ENCODE measurements around the gene FMNL2. TPM values are rescaled to one million over a fixed set of nuclear protein-coding genes. Genes with fewer than 3 reads are reported as not detected.

The FMNL2 gene
- total RNA-seq, 1 donor from 2014 or later: 6.4 TPM

GRCh38 chr2:152395103-152395502 is 60.1 kb downstream of the FMNL2 start:
- ATAC-seq (peak; percentile 50), DNase-seq (no peak)
- intact Hi-C loops (cut with micrococcal nuclease): no loop called here

GRCh38 chr2:152395572-152395971 is 60.6 kb downstream of the FMNL2 start:
- no peak for DNase-seq
- peak; percentile 28 for ATAC-seq
- intact Hi-C loops (cut with micrococcal nuclease): no loop called here

- ATAC-seq: peak; percentile 45
- DNase-seq: no peak
- intact Hi-C loops (cut with micrococcal nuclease): no loop called here
Observed at GRCh38 chr2:152396051-152396511, 61.1 kb downstream of the FMNL2 start.

GRCh38 chr2:152396763-152397162 is 61.8 kb downstream of the FMNL2 start:
- intact Hi-C loops (cut with micrococcal nuclease): no loop called here
- DNase-seq (no peak), ATAC-seq (no peak)

GRCh38 chr2:152399003-152399402 is 64.0 kb downstream of the FMNL2 start:
- intact Hi-C loops (cut with micrococcal nuclease): no loop called here
- DNase-seq: no peak
- no peak for ATAC-seq

GRCh38 chr2:152400607-152401214 is 65.7 kb downstream of the FMNL2 start:
- intact Hi-C loops (cut with micrococcal nuclease): no loop called here
- DNase-seq (no peak), ATAC-seq (no peak)

- DNase-seq (no peak), ATAC-seq (peak; percentile 47)
- intact Hi-C loops (cut with micrococcal nuclease): no loop called here
Observed at GRCh38 chr2:152402780-152403759, 68.1 kb downstream of the FMNL2 start.

GRCh38 chr2:152405206-152406118 is 70.5 kb downstream of the FMNL2 start:
- DNase-seq (no peak), ATAC-seq (peak; percentile 53)
- intact Hi-C loops (cut with micrococcal nuclease): no loop called here

GRCh38 chr2:152406119-152406835 is 71.3 kb downstream of the FMNL2 start:
- DNase-seq (no peak), ATAC-seq (no peak)
- intact Hi-C loops (cut with micrococcal nuclease): no loop called here

- DNase-seq (no peak), ATAC-seq (no peak)
- intact Hi-C loops (cut with micrococcal nuclease): no loop called here
Observed at GRCh38 chr2:152406836-152407161, 71.8 kb downstream of the FMNL2 start.

GRCh38 chr2:152407204-152407721 is 72.3 kb downstream of the FMNL2 start:
- intact Hi-C loops (cut with micrococcal nuclease): no loop called here
- peak; percentile 75 for ATAC-seq
- DNase-seq: peak; percentile 42

GRCh38 chr2:152407806-152408205 is 72.8 kb downstream of the FMNL2 start:
- DNase-seq (no peak), ATAC-seq (no peak)
- intact Hi-C loops (cut with micrococcal nuclease): no loop called here

- intact Hi-C loops (cut with micrococcal nuclease): no loop called here
- DNase-seq: no peak
- ATAC-seq: no peak
Observed at GRCh38 chr2:152408254-152408653, 73.3 kb downstream of the FMNL2 start.

- ATAC-seq: no peak
- no peak for DNase-seq
- intact Hi-C loops (cut with micrococcal nuclease): no loop called here
Observed at GRCh38 chr2:152409386-152410164, 74.6 kb downstream of the FMNL2 start.

- intact Hi-C loops (cut with micrococcal nuclease): no loop called here
- no peak for DNase-seq
- ATAC-seq: no peak
Observed at GRCh38 chr2:152410165-152410597, 75.2 kb downstream of the FMNL2 start.

GRCh38 chr2:152411154-152411553 is 76.2 kb downstream of the FMNL2 start:
- DNase-seq: no peak
- no peak for ATAC-seq
- intact Hi-C loops (cut with micrococcal nuclease): no loop called here

- intact Hi-C loops (cut with micrococcal nuclease): no loop called here
Observed at GRCh38 chr2:152413228-152414030, 78.5 kb downstream of the FMNL2 start.

More at GRCh38 chr2:152413228-152414030, 78.5 kb downstream of the FMNL2 start:
- DNase-seq (no peak), ATAC-seq (no peak)

Data from left ventricle myocardium superior (tissue), 1 donor.